Retinal pigment epithelial cell (primary cell): ENCODE results near the gene ZNF862.

ENCODE experiments used
- DNase-seq: peaks from one replicate; pipeline ENCODE4 v3.0.0-alpha.2; 2010; ENCODE audit warnings: low read depth
- H3K4me3 ChIP-seq: 2 replicates; pipeline ENCODE4 v1.5.1; 2011; ENCODE audit warnings: mild to moderate bottlenecking, low read length, control low read depth, moderate library complexity
- CTCF ChIP-seq: conservative IDR thresholded peaks from 2 replicates; pipeline ENCODE4 v1.5.1; 2011; ENCODE audit warnings: low read depth, low read length, control low read depth, inconsistent platforms

ZNF862 gene

GRCh38 chr7:149870701-149871483 is 32.7 kb downstream of the ZNF862 start:
- DNase-seq: no peak
- no peak overlapping the region for H3K4me3 ChIP-seq

GRCh38 chr7:149871576-149871975 is 33.4 kb downstream of the ZNF862 start:
- no peak for TF ChIP-seq CTCF
- DNase-seq: peak; percentile 40
- no peak overlapping the region for H3K4me3 ChIP-seq

More at GRCh38 chr7:149870701-149871483, 32.7 kb downstream of the ZNF862 start:
- no peak for TF ChIP-seq CTCF

- H3K4me3 ChIP-seq: peak overlapping the region; percentile 68
- peak; percentile 62 for DNase-seq
- peak; percentile 23 for TF ChIP-seq CTCF
Measured at GRCh38 chr7:149872419-149873073, 34.4 kb downstream of the ZNF862 start.

GRCh38 chr7:149873074-149873969 is 35.1 kb downstream of the ZNF862 start, which contains the start of gene ATP6V0E2:
TSS of gene ATP6V0E2 (plus strand) at chr7:149873969. CDS start at chr7:149874066, 97 bp downstream.
- H3K4me3 ChIP-seq: peak within 1 kb of the TSS; percentile 68
- TF ChIP-seq CTCF: no peak
- peak; percentile 76 for DNase-seq

- DNase-seq: no peak
- peak overlapping the region; percentile 68 for H3K4me3 ChIP-seq
- no peak for TF ChIP-seq CTCF
Measured at GRCh38 chr7:149873970-149874643, 35.9 kb downstream of the ZNF862 start.

- TF ChIP-seq CTCF: no peak
- DNase-seq: no peak
- peak overlapping the region; percentile 68 for H3K4me3 ChIP-seq
Measured at GRCh38 chr7:149874644-149875028, 36.5 kb downstream of the ZNF862 start.
